Activated CD8-positive, alpha-beta T cell treated with anti-CD3 and anti-CD28 coated beads, Interleukin-2, amount 10 ng/mL, durations not matched to agents 7 days and 5 days (primary cell): ENCODE measurements around the gene NECAB3. TPM values are rescaled to one million over a fixed set of nuclear protein-coding genes. Genes with fewer than 3 reads are reported as not detected.
A peak's percentile ranks its signal among the peaks of the same experiment; 100 is the strongest.

Source experiments
- ATAC-seq: fragments of 150-1000 bp; cut with Tn5 transposase; one replicate; pipeline ENCODE4 v1.10.0; 2021; ENCODE audit warnings: moderate library complexity
- CTCF ChIA-PET: fragments of 350-600 bp; sonication (Branson Sonifier 250); formaldehyde crosslinking; loops from one replicate; lab custom pipeline; 2021; ENCODE audit warnings: antibody characterized with exemption; lab: Charles Lee
- POLR2A ChIA-PET: fragments of 350-600 bp; sonication (Branson Sonifier 250); formaldehyde crosslinking; loops from one replicate; lab custom pipeline; 2021; ENCODE audit warnings: antibody characterized with exemption; lab: Charles Lee
- DNase-seq: peaks from one replicate; pipeline ENCODE4 v3.0.0-alpha.2; 2020
- H3K27ac Mint-ChIP-seq: one replicate; pipeline ENCODE4 v1.8.0; 2021; ENCODE audit warnings: mild to moderate bottlenecking, mixed read lengths
- H3K27me3 Mint-ChIP-seq: one replicate; pipeline ENCODE4 v1.8.0; 2021; ENCODE audit warnings: low read depth, mixed read lengths
- H3K36me3 Mint-ChIP-seq: one replicate; pipeline ENCODE4 v1.8.0; 2021; ENCODE audit warnings: low read depth, mixed read lengths
- H3K4me1 Mint-ChIP-seq: one replicate; pipeline ENCODE4 v1.8.0; 2021; ENCODE audit warnings: low read depth, mixed read lengths
- H3K4me3 Mint-ChIP-seq: one replicate; pipeline ENCODE4 v1.8.0; 2021; ENCODE audit warnings: mild to moderate bottlenecking, mixed read lengths
- H3K9me3 Mint-ChIP-seq: one replicate; pipeline ENCODE4 v1.8.0; 2022; ENCODE audit warnings: mixed read lengths; ENCODE audit not compliant: insufficient read depth
- total RNA-seq, 2 experiments: library from RNA; stranded (reverse); gene quantifications; one replicate each; pipeline ENCODE4 v1.2.3, GENCODE V29; 2021

NECAB3 gene
- total RNA-seq, 2 experiments from 2014 or later, result 28.4 to 38.2 TPM

- Mint-ChIP-seq H3K27me3 (no peaks in the 10 kb centered on the region), H3K36me3 (peaks cover 12% of the 10 kb centered on the region), H3K4me3 (no peak overlapping the region), H3K27ac (peak overlapping the region; percentile 30), H3K4me1 (peaks cover 23% of the 10 kb centered on the region), H3K9me3 (no peaks in the 10 kb centered on the region)
- DNase-seq (no peak), ATAC-seq (no peak)
- POLR2A ChIA-PET, result no interaction called here
- CTCF ChIA-PET, result interaction anchor here (0.9 kb wide), 1 partner anchor 216 kb away, joined by 3 read pairs; no protein-coding TSS in a partner anchor
These were observed 13.6 kb downstream of the NECAB3 start for GRCh38 chr20:33660685-33661058.

- DNase-seq (no peak), ATAC-seq (no peak)
- H3K27me3 Mint-ChIP-seq, result no peaks in the 10 kb centered on the region
- no peaks in the 10 kb centered on the region for H3K9me3 Mint-ChIP-seq
- H3K4me3 Mint-ChIP-seq, result no peak overlapping the region
- H3K27ac Mint-ChIP-seq, result no peak overlapping the region
- H3K36me3 Mint-ChIP-seq, result peaks cover 12% of the 10 kb centered on the region
- peaks cover 19% of the 10 kb centered on the region for H3K4me1 Mint-ChIP-seq
- ChIA-PET CTCF (interaction anchor here (0.9 kb wide), 1 partner anchor 215 kb away, joined by 3 read pairs; no protein-coding TSS in a partner anchor), POLR2A (no interaction called here)
These were observed 14.1 kb downstream of the NECAB3 start for GRCh38 chr20:33660035-33660684.

DNA sequence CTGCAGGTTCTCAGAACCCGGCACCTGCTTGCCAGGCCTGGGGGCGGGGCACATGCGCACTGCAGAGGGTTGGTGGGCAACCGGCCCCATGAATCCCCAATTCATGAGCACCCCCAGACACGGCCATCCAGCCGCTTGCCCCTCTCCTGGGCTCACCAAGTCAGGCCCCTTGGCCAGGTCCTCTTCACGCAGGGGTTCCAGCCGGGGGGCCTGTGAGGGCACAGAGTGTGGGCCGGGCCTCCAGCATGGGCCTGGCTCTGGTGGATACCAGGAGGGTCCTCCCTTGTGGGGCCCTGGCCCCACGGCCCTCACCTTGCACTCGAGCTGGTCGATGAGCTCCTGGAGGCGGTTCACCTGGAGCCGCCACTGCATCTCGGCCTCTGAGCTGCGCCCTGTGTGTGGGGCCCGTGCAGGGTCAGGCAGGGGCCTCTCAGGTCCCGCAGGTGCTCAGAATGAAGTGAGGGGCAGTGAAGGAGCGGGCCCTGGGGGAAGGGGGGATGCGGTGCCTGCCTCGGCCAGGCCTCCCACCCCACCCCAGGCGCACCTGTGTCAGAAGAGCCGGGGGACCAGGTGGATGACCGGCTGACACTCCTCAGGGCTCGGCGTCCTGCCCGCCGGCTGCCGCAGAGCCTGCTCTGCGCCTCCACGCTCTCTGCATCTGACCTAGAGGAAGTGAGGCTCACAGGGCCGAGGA, 14.7 kb downstream of the NECAB3 start:
- POLR2A ChIA-PET, result no interaction called here
- Mint-ChIP-seq H3K27me3 (no peaks in the 10 kb centered on the region), H3K9me3 (no peaks in the 10 kb centered on the region), H3K36me3 (peaks cover 10% of the 10 kb centered on the region), H3K4me1 (peaks cover 12% of the 10 kb centered on the region), H3K27ac (no peak overlapping the region), H3K4me3 (no peak overlapping the region)
- CTCF ChIA-PET, result no interaction called here
- no peak for ATAC-seq
- DNase-seq, result no peak

DNA sequence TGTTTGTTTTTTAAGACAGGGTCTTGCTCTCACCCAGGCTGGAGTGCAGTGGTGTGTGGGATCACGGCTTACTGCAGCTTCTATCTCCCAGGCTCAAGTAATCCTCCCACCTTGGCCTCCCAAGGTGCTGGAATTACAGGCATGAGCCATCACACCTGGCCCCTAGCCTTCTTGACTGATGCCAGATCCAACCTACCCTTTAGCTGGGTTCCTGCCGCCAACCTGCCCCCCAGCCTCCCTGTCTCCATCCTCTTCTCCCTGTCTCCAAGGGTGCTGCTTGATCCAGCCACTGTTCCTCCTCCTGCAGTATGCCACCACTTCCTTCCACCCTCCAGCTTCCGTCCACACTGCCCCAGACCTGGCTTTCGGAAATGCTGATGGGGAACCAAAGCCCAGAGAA, 15.3 kb downstream of the NECAB3 start:
- Mint-ChIP-seq H3K4me3 (no peak overlapping the region), H3K4me1 (peaks cover 6% of the 10 kb centered on the region), H3K27ac (no peak overlapping the region), H3K36me3 (peaks cover 8% of the 10 kb centered on the region), H3K27me3 (no peaks in the 10 kb centered on the region), H3K9me3 (no peaks in the 10 kb centered on the region)
- CTCF ChIA-PET, result no interaction called here
- no peak for DNase-seq
- POLR2A ChIA-PET, result no interaction called here
- ATAC-seq, result no peak

DNA sequence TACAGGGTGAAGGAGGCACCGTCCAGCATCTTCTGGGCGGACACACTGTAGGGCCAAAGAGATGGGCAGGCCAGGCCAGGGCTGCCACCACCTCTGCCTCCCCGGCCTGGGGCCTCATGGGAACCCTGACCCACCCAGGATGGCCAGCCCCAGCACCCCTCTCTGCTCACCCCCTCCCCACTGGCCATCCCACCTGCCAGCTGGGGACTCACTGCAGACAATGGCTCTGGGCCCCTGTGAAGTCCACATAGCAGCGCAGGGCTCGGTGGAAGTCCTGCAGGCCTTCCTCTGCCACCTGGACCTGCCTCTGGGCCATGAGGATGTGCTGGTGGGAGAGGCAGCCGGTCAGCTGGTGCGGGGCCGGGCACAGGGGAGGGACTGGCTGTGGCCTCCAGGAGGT, 15.7 kb downstream of the NECAB3 start:
- ChIA-PET POLR2A (no interaction called here), CTCF (no interaction called here)

DNA sequence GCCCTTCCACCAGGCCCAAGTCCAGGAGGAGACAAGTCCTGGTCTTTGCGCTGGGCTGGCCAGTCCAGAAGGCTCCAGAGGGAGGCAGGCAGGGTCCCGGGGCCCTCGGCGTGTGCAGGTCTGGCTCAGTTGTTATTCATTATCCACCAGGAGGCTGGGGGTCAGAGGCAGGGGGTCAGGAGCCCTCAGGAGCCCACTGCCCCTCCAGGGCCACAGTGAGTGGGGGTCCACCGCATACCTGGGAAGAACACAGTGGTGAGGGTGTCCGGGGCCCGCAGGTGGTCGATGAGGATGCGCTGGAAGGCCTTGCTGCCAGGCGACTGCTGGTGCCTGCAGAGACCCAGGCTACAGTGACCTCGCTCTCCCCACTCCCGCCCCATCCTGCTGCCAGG, 16.5 kb downstream of the NECAB3 start:
- peaks cover 8% of the 10 kb centered on the region for H3K36me3 Mint-ChIP-seq
- POLR2A ChIA-PET, result no interaction called here
- no peak for ATAC-seq
- H3K4me3 Mint-ChIP-seq, result no peak overlapping the region
- H3K27ac Mint-ChIP-seq, result no peak overlapping the region
- peaks cover 2% of the 10 kb centered on the region for H3K4me1 Mint-ChIP-seq
- H3K27me3 Mint-ChIP-seq, result no peaks in the 10 kb centered on the region
- CTCF ChIA-PET, result interaction anchor here (4.8 kb wide), 1 partner anchor 10 kb away, joined by 25 read pairs; the partner anchor contains the start of gene ACTL10
- DNase-seq, result no peak
- H3K9me3 Mint-ChIP-seq, result no peaks in the 10 kb centered on the region

More for the DNA sequence above, 15.7 kb downstream of the NECAB3 start:
- no peak overlapping the region for H3K27ac Mint-ChIP-seq
- ATAC-seq (no peak), DNase-seq (no peak)
- no peaks in the 10 kb centered on the region for H3K27me3 Mint-ChIP-seq
- peaks cover 8% of the 10 kb centered on the region for H3K36me3 Mint-ChIP-seq
- peaks cover 6% of the 10 kb centered on the region for H3K4me1 Mint-ChIP-seq
- H3K4me3 Mint-ChIP-seq, result no peak overlapping the region
- H3K9me3 Mint-ChIP-seq, result no peaks in the 10 kb centered on the region

- DNase-seq (no peak), ATAC-seq (no peak)
- CTCF ChIA-PET, result interaction anchor here (4.8 kb wide), 1 partner anchor 11 kb away, joined by 25 read pairs; the partner anchor contains the start of gene ACTL10
- POLR2A ChIA-PET, result no interaction called here
- no peaks in the 10 kb centered on the region for H3K9me3 Mint-ChIP-seq
- no peaks in the 10 kb centered on the region for H3K27me3 Mint-ChIP-seq
- H3K4me3 Mint-ChIP-seq, result no peak overlapping the region
- no peak overlapping the region for H3K27ac Mint-ChIP-seq
- H3K4me1 Mint-ChIP-seq, result no peaks in the 10 kb centered on the region
- peaks cover 8% of the 10 kb centered on the region for H3K36me3 Mint-ChIP-seq
These were observed 17.2 kb downstream of the NECAB3 start for GRCh38 chr20:33656783-33657703.

- ATAC-seq (no peak), DNase-seq (no peak)
- no peaks in the 10 kb centered on the region for H3K9me3 Mint-ChIP-seq
- no peak overlapping the region for H3K27ac Mint-ChIP-seq
- POLR2A ChIA-PET, result interaction anchor here (0.8 kb wide), 1 partner anchor 166 kb away, joined by 4 read pairs; the partner anchor contains the start of gene CBFA2T2
- H3K4me1 Mint-ChIP-seq, result no peaks in the 10 kb centered on the region
- H3K36me3 Mint-ChIP-seq, result peaks cover 8% of the 10 kb centered on the region
- CTCF ChIA-PET, result interaction anchor here (4.8 kb wide), 1 partner anchor 12 kb away, joined by 25 read pairs; the partner anchor contains the start of gene ACTL10
- no peaks in the 10 kb centered on the region for H3K27me3 Mint-ChIP-seq
- H3K4me3 Mint-ChIP-seq, result no peak overlapping the region
These were observed 18.0 kb downstream of the NECAB3 start for GRCh38 chr20:33656010-33656782.

DNA sequence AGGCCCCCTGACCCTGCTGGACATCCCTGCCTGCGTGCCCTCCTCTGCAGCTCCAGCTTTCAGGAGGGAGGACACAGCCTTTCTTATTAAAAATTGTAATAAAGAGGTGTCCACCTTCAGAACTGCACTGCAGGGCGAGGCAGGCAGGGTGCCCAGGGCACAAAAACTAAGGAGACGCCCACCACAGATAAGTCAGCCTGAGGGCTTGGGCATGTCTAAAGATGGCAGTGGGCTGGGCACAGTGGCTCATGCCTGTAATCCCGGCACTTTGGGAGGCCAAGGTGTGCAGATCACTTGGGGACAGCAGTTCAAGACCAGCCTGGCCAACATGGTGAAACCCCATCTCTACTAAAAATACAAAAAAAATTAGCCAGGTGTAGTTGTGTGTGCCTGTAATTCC, 19.1 kb downstream of the NECAB3 start:
- POLR2A ChIA-PET, result no interaction called here

GRCh38 chr20:33654680-33655161, 19.5 kb downstream of the NECAB3 start:
- peaks cover 5% of the 10 kb centered on the region for H3K36me3 Mint-ChIP-seq
- no peak for DNase-seq
- ATAC-seq, result no peak
- no peaks in the 10 kb centered on the region for H3K9me3 Mint-ChIP-seq
- no peak overlapping the region for H3K4me3 Mint-ChIP-seq
- no peaks in the 10 kb centered on the region for H3K27me3 Mint-ChIP-seq
- peaks cover under 1% of the 10 kb centered on the region for H3K4me1 Mint-ChIP-seq
- CTCF ChIA-PET, result interaction anchor here (0.6 to 4.8 kb wide), 4 partner anchors 8 to 183 kb away, joined by 4 to 25 read pairs (median 9); partner anchors contain the start of genes ACTL10 and C20orf144
- no peak overlapping the region for H3K27ac Mint-ChIP-seq
- POLR2A ChIA-PET, result no interaction called here

More for the DNA sequence above, 19.1 kb downstream of the NECAB3 start:
- Mint-ChIP-seq H3K4me1 (no peaks in the 10 kb centered on the region), H3K27ac (no peak overlapping the region), H3K27me3 (no peaks in the 10 kb centered on the region), H3K36me3 (peaks cover 5% of the 10 kb centered on the region), H3K9me3 (no peaks in the 10 kb centered on the region), H3K4me3 (no peak overlapping the region)
- DNase-seq (no peak), ATAC-seq (no peak)
- CTCF ChIA-PET, result interaction anchor here (0.6 to 4.8 kb wide), 3 partner anchors 9 to 183 kb away, joined by 4 to 25 read pairs (median 7); partner anchors contain the start of gene ACTL10
